Activated naive CD4-positive, alpha-beta T cell treated with anti-CD3 and anti-CD28 coated beads for 36 hours (primary cell): Measurements from ENCODE around the gene SRC. TPM values are rescaled to one million over a fixed set of nuclear protein-coding genes. Genes with fewer than 3 reads are reported as not detected.

Experiments used
- CTCF ChIA-PET: fragments of 350-600 bp; sonication (Branson Sonifier 250); formaldehyde crosslinking; loops from one replicate; lab custom pipeline; 2021; ENCODE audit warnings: antibody characterized with exemption; lab: Charles Lee
- DNase-seq: peaks from one replicate; pipeline ENCODE4 v3.0.0-alpha.2; 2020
- H3K27ac Mint-ChIP-seq: one replicate; pipeline ENCODE4 v1.8.0; 2021; ENCODE audit warnings: mild to moderate bottlenecking, mixed read lengths
- H3K27me3 Mint-ChIP-seq: one replicate; pipeline ENCODE4 v1.8.0; 2021; ENCODE audit warnings: low read depth, mixed read lengths
- H3K36me3 Mint-ChIP-seq: one replicate; pipeline ENCODE4 v1.8.0; 2021; ENCODE audit warnings: low read depth, mixed read lengths
- H3K4me1 Mint-ChIP-seq: one replicate; pipeline ENCODE4 v1.8.0; 2021; ENCODE audit warnings: low read depth, mixed read lengths
- H3K4me3 Mint-ChIP-seq: one replicate; pipeline ENCODE4 v1.8.0; 2021; ENCODE audit warnings: mild to moderate bottlenecking, moderate library complexity, mixed read lengths
- H3K9me3 Mint-ChIP-seq: one replicate; pipeline ENCODE4 v1.8.0; 2021; ENCODE audit warnings: mixed read lengths
- intact Hi-C: fragments of 100-400 bp; cut with micrococcal nuclease; formaldehyde crosslinking; loops from one replicate; pipeline ENCODE4 v1.15.1; 2023
- total RNA-seq, 2 experiments: library from RNA; stranded (reverse); gene quantifications; one replicate each; pipeline ENCODE4 v1.2.3, GENCODE V29; 2021

The SRC gene
- total RNA-seq, 2 experiments from 2014 or later, result 2.0 to 2.8 TPM

- Mint-ChIP-seq H3K27ac (no peak overlapping the region), H3K36me3 (no peaks in the 10 kb centered on the region), H3K4me3 (no peak overlapping the region), H3K9me3 (no peaks in the 10 kb centered on the region), H3K4me1 (no peaks in the 10 kb centered on the region), H3K27me3 (no peaks in the 10 kb centered on the region)
- intact Hi-C loops, result no loop called here
- no peak for DNase-seq
- CTCF ChIA-PET, result interaction anchor here (0.6 kb wide), 1 partner anchor 148 kb away, joined by 3 read pairs; no protein-coding TSS in a partner anchor
Measured at GRCh38 chr20:37357481-37358365, 11.8 kb downstream of the SRC start.

DNA sequence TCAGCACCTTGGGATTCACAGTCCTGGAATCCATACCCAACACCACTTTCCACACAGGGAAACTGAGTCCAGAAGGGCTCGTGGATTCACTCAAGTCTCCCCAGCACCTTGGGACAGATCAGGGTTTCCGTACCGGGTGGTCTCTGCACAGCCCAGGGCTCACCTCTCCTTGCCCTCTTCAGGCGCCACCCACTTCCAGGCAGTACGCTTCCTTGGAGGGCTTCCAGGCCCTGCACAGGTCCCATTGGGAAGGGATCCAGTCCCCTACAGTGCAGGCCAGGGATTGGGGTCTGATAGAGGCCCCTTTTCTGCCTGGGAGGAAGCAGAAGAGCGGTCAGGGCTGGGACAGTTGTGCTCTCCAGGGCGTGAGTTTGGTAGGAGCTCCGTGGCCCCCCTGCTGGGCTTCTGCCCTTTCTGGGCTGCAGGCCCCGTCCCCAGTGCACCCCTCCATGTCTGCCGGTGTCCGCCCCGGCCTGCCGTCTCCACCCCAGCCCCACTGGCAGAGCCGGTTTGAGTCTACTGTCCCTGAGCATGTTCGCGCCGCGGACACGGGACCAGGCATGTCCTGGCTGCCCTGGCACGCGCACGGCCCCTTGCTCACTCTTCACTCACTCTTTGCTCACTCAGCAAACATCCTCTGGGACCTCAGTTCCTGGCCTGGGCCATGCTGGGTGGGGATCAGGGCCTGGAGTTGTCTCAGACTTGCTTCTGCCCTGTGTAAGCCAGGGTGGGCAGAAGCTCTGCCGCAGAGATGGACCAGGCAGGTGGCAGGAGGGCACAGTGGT lies 12.6 kb downstream of the SRC start:
- H3K36me3 Mint-ChIP-seq, result no peaks in the 10 kb centered on the region
- CTCF ChIA-PET, result no interaction called here
- H3K4me3 Mint-ChIP-seq, result no peak overlapping the region
- H3K9me3 Mint-ChIP-seq, result no peaks in the 10 kb centered on the region
- intact Hi-C loops, result no loop called here
- no peak overlapping the region for H3K27ac Mint-ChIP-seq
- H3K27me3 Mint-ChIP-seq, result no peaks in the 10 kb centered on the region
- no peaks in the 10 kb centered on the region for H3K4me1 Mint-ChIP-seq
- no peak for DNase-seq

DNA sequence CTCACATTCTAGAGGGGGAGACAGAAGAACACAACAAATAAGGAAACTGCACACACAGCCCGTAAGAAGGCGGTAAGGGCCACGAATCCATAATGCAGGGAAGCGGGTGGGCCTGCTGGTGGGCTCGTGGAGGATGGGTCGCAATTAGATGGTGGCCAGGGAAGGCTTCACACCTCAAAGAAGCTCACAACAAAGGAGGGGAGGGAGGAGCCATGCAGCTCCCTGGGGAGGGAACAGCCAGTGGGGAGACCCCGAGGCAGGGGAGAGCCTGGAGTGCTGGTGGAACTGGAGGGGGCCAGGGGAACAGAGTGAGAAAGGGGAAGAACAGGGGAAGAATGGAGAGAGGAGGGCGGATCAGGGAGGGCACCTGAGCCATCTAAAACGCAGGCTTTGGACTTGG lies 13.4 kb downstream of the SRC start:
- DNase-seq, result no peak
- Mint-ChIP-seq H3K27me3 (no peaks in the 10 kb centered on the region), H3K27ac (no peak overlapping the region), H3K9me3 (no peaks in the 10 kb centered on the region), H3K36me3 (no peaks in the 10 kb centered on the region), H3K4me3 (no peak overlapping the region), H3K4me1 (no peaks in the 10 kb centered on the region)
- CTCF ChIA-PET, result no interaction called here
- intact Hi-C loops, result no loop called here

GRCh38 chr20:37359836-37360235 lies 13.9 kb downstream of the SRC start:
- CTCF ChIA-PET, result no interaction called here
- no peak for DNase-seq
- H3K4me3 Mint-ChIP-seq, result no peak overlapping the region
- H3K4me1 Mint-ChIP-seq, result no peaks in the 10 kb centered on the region
- no peaks in the 10 kb centered on the region for H3K27me3 Mint-ChIP-seq
- no peaks in the 10 kb centered on the region for H3K9me3 Mint-ChIP-seq
- H3K27ac Mint-ChIP-seq, result no peak overlapping the region
- intact Hi-C loops, result no loop called here
- H3K36me3 Mint-ChIP-seq, result no peaks in the 10 kb centered on the region

DNA sequence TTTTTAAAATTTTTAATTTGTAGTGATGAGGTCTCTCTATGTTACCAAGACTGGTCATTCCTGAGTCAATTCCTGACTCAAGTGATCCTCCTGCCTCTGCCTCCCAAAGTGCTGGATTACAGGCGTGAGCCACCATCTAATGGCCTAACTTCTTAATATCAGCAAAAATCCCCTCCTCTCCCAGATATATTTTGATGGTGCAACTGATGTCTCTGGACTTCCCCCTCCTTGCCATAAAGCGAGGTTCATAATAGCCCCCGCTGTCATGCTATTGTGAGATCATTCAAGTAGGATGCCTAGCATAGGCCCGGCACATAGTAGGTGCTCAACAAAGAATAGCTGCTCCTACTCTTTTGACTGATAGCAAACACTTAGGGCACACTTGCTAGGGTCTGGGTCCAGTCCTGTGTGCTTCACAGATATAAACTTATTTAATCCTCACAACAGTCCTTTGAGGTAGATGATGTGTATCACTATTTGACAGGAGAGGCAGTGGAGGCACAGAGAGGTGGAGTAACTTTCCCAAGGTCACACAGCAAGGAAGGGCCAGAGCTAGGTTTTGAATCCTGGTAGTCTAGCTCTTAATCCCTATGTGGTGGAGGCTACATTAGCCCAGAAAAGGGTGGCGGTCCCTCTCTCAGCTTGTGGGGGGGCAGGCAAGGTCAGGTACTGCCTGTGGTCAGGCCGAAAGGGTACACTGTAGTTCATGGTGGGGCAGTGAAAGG lies 14.6 kb downstream of the SRC start:
- Mint-ChIP-seq H3K4me3 (no peak overlapping the region), H3K9me3 (no peaks in the 10 kb centered on the region), H3K4me1 (no peaks in the 10 kb centered on the region), H3K27ac (no peak overlapping the region), H3K27me3 (no peaks in the 10 kb centered on the region), H3K36me3 (no peaks in the 10 kb centered on the region)
- no peak for DNase-seq
- CTCF ChIA-PET, result interaction anchor here (0.8 kb wide), 1 partner anchor 12 kb away, joined by 4 read pairs; no protein-coding TSS in a partner anchor
- intact Hi-C loops, result no loop called here

- H3K36me3 Mint-ChIP-seq, result peaks cover under 1% of the 10 kb centered on the region
- H3K27me3 Mint-ChIP-seq, result no peaks in the 10 kb centered on the region
- H3K4me3 Mint-ChIP-seq, result no peak overlapping the region
- intact Hi-C loops, result no loop called here
- H3K27ac Mint-ChIP-seq, result no peak overlapping the region
- H3K4me1 Mint-ChIP-seq, result peaks cover under 1% of the 10 kb centered on the region
- no peak for DNase-seq
- CTCF ChIA-PET, result interaction anchor here (0.6 kb wide), 1 partner anchor 145 kb away, joined by 5 read pairs; no protein-coding TSS in a partner anchor
- H3K9me3 Mint-ChIP-seq, result peaks cover 2% of the 10 kb centered on the region
Measured at GRCh38 chr20:37361336-37361735, 15.4 kb downstream of the SRC start.

- CTCF ChIA-PET, result interaction anchor here (0.6 kb wide), 1 partner anchor 144 kb away, joined by 5 read pairs; no protein-coding TSS in a partner anchor
Measured at GRCh38 chr20:37362231-37362792, 16.4 kb downstream of the SRC start.

DNA sequence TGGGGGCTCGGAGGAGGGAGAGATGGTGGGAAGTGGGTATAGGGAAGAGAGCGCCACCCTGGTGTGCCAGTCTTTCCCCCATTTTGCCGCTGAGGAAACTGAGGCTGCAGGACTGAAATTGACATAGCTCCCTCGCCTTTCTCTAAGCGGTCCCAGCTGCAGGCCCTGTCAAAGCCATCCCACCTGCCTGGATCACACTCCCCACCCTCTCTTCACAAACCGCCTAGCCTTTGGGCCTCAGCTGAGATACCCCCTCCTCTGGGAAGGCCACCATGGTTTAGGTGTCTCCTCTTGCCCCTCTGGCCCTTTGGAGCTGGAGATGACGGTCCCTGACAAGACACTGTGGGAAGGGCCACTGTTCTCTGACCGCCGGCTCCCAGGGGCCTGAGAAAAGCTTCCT lies 16.9 kb downstream of the SRC start:
- no peak for DNase-seq
- Mint-ChIP-seq H3K4me1 (peaks cover 2% of the 10 kb centered on the region), H3K27me3 (no peaks in the 10 kb centered on the region), H3K9me3 (peaks cover 2% of the 10 kb centered on the region), H3K4me3 (no peak overlapping the region), H3K36me3 (peaks cover 2% of the 10 kb centered on the region), H3K27ac (no peak overlapping the region)
- CTCF ChIA-PET, result no interaction called here
- intact Hi-C loops, result no loop called here

More at GRCh38 chr20:37362231-37362792, 16.4 kb downstream of the SRC start:
- Mint-ChIP-seq H3K27ac (no peak overlapping the region), H3K4me1 (peaks cover 2% of the 10 kb centered on the region), H3K9me3 (peaks cover 2% of the 10 kb centered on the region), H3K27me3 (no peaks in the 10 kb centered on the region), H3K36me3 (peaks cover 2% of the 10 kb centered on the region), H3K4me3 (no peak overlapping the region)
- DNase-seq, result no peak
- intact Hi-C loops, result no loop called here

- peaks cover 2% of the 10 kb centered on the region for H3K4me1 Mint-ChIP-seq
- no peaks in the 10 kb centered on the region for H3K27me3 Mint-ChIP-seq
- CTCF ChIA-PET, result no interaction called here
- no peak overlapping the region for H3K27ac Mint-ChIP-seq
- DNase-seq, result no peak
- peaks cover 2% of the 10 kb centered on the region for H3K36me3 Mint-ChIP-seq
- intact Hi-C loops, result no loop called here
- H3K4me3 Mint-ChIP-seq, result no peak overlapping the region
- peaks cover 2% of the 10 kb centered on the region for H3K9me3 Mint-ChIP-seq
Measured at GRCh38 chr20:37363221-37364012, 17.5 kb downstream of the SRC start.

DNA sequence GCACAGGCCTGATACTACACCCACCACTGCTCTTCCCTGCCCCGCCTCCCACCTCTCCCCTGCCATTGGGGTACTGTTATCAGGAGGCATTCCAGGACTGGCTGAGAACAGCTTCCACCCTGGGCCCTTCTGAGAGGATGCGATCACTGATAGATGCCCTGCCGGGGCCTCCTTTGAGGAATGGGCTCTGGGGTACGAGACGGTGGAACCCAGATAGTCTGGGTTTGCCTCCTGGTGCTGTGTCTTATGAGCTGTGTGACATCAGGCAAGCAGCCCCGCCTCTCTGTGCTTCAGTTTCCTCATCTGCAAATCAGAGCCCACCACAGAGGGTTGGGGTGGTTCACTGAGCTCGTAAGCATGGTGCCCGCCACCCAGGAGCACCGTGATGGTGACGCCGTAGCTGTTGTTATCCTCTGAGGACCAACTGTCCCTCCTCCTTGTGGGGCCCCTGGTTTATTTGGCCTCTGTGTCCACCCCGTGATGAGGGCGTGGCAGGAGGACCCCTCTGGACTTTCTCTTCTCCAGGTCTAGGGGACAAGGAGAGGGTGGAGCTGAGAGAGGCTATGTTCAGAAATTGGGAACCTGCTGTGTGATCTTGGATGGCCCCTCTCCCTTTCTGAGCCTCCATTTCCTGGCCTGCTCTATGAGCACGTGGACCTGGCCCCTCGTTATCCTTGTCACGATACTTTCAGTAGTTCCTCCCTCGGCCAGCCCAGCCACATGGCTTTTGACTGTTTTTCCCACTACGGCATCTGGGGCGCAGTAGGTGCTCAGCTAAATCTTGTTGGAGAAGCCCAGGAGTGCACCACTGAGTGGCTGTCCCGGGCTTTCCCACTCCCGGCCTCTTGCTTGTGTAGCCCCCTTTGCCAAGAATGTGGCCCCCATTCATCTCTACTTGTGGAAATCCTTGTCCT lies 18.3 kb downstream of the SRC start:
- no peak for DNase-seq
- Mint-ChIP-seq H3K9me3 (peaks cover 2% of the 10 kb centered on the region), H3K27me3 (no peaks in the 10 kb centered on the region), H3K4me3 (no peak overlapping the region), H3K27ac (no peak overlapping the region), H3K36me3 (peaks cover 2% of the 10 kb centered on the region), H3K4me1 (peaks cover 2% of the 10 kb centered on the region)
- CTCF ChIA-PET, result interaction anchor here (0.7 to 1.6 kb wide), 3 partner anchors 9 to 79 kb away, joined by 3 read pairs; no protein-coding TSS in a partner anchor
- intact Hi-C loops, result no loop called here
